ENCODE data around the gene FST. TPM values are rescaled to one million over a fixed set of nuclear protein-coding genes. Genes with fewer than 3 reads are reported as not detected.

The FST gene
- total RNA-seq, 1 experiment from 2014 or later: 0.45 TPM

GRCh38 chr5:53464722-53465121 is 15.7 kb upstream of the FST start:
- no peak for DNase-seq
- no peaks in the 10 kb centered on the region for H3K4me1 Mint-ChIP-seq (ENCODE audit: low read depth, unreplicated experiment)
- intact Hi-C loops (cut with micrococcal nuclease; ENCODE audit: unreplicated experiment): no loop called here
- BruUV-seq (replicated peaks): no TSS peak
- H3K4me1 ChIP-seq: no peaks in the 10 kb centered on the region
- H3K4me3 Mint-ChIP-seq (ENCODE audit: unreplicated experiment): no peak overlapping the region
- no peak for TF ChIP-seq CTCF (IDR thresholded peaks at IDR 0.05; ENCODE audit: insufficient read depth in 1 of 2, low read depth in 1 of 2, low read length in 1 of 2, severe bottlenecking in 1 of 2, unreplicated experiment in 1 of 2)
- peaks cover 4% of the 10 kb centered on the region for H3K27me3 Mint-ChIP-seq (ENCODE audit: insufficient read depth, unreplicated experiment)
- no peaks in the 10 kb centered on the region; the same call in 1 of the 2 replicates for H3K27me3 ChIP-seq (replicated peaks; ENCODE audit: control insufficient read depth, insufficient read depth, low read length)
- no peak overlapping the region for H3K4me3 ChIP-seq (ENCODE audit: low read depth, low read length)
- ChIA-PET POLR2A (no interaction called here), CTCF (interaction anchor here (0.9 kb wide), 1 partner anchor 13 kb away, joined by 11 read pairs; no protein-coding TSS in a partner anchor)
- H3K9me3 Mint-ChIP-seq (ENCODE audit: unreplicated experiment): no peaks in the 10 kb centered on the region
- H3K27ac Mint-ChIP-seq (ENCODE audit: unreplicated experiment): no peak overlapping the region
- H3K36me3 Mint-ChIP-seq (ENCODE audit: insufficient read depth, unreplicated experiment): no peaks in the 10 kb centered on the region
- H3K9me3 ChIP-seq: 0 out of 2 replicates have a peak, but pooled peaks cover under 1% of the 10 kb centered on the region
- no peaks in the 10 kb centered on the region for H3K36me3 ChIP-seq (ENCODE audit: control insufficient read depth, insufficient read depth, low read length)

GRCh38 chr5:53469946-53470687 is 10.3 kb upstream of the FST start:
- no peak for TF ChIP-seq CTCF (IDR thresholded peaks at IDR 0.05; ENCODE audit: insufficient read depth in 1 of 2, low read depth in 1 of 2, low read length in 1 of 2, severe bottlenecking in 1 of 2, unreplicated experiment in 1 of 2)
- H3K36me3 ChIP-seq (ENCODE audit: control insufficient read depth, insufficient read depth, low read length): no peaks in the 10 kb centered on the region
- no peaks in the 10 kb centered on the region for H3K9me3 Mint-ChIP-seq (ENCODE audit: unreplicated experiment)
- no peak for DNase-seq
- BruUV-seq (replicated peaks): no TSS peak
- H3K9me3 ChIP-seq: no peaks in the 10 kb centered on the region
- H3K4me1 Mint-ChIP-seq (ENCODE audit: low read depth, unreplicated experiment): no peaks in the 10 kb centered on the region
- no peak overlapping the region for H3K4me3 ChIP-seq (ENCODE audit: low read depth, low read length)
- intact Hi-C loops (cut with micrococcal nuclease; ENCODE audit: unreplicated experiment): no loop called here
- H3K27me3 ChIP-seq (replicated peaks; ENCODE audit: control insufficient read depth, insufficient read depth, low read length): no peaks in the 10 kb centered on the region; the same call in 1 of the 2 replicates
- no peak overlapping the region for H3K4me3 Mint-ChIP-seq (ENCODE audit: unreplicated experiment)
- no peak overlapping the region for H3K27ac Mint-ChIP-seq (ENCODE audit: unreplicated experiment)
- H3K36me3 Mint-ChIP-seq (ENCODE audit: insufficient read depth, unreplicated experiment): no peaks in the 10 kb centered on the region
- ChIA-PET CTCF (no interaction called here), POLR2A (no interaction called here)
- H3K27me3 Mint-ChIP-seq (ENCODE audit: insufficient read depth, unreplicated experiment): peaks cover 14% of the 10 kb centered on the region
- H3K4me1 ChIP-seq: no peaks in the 10 kb centered on the region

GRCh38 chr5:53472279-53472678 is 8.2 kb upstream of the FST start:
- peaks cover 14% of the 10 kb centered on the region for H3K27me3 Mint-ChIP-seq (ENCODE audit: insufficient read depth, unreplicated experiment)
- no peak for TF ChIP-seq CTCF (IDR thresholded peaks at IDR 0.05; ENCODE audit: insufficient read depth in 1 of 2, low read depth in 1 of 2, low read length in 1 of 2, severe bottlenecking in 1 of 2, unreplicated experiment in 1 of 2)
- Histone ChIP-seq H3K9me3 (no peaks in the 10 kb centered on the region), H3K4me3 (ENCODE audit: low read depth, low read length) (no peak overlapping the region), H3K27me3 (replicated peaks; ENCODE audit: control insufficient read depth, insufficient read depth, low read length) (peaks cover 1% of the 10 kb centered on the region; the same call in 1 of the 2 replicates), H3K36me3 (ENCODE audit: control insufficient read depth, insufficient read depth, low read length) (no peaks in the 10 kb centered on the region), H3K4me1 (no peaks in the 10 kb centered on the region)
- H3K4me1 Mint-ChIP-seq (ENCODE audit: low read depth, unreplicated experiment): no peaks in the 10 kb centered on the region
- DNase-seq: no peak
- intact Hi-C loops (cut with micrococcal nuclease; ENCODE audit: unreplicated experiment): no loop called here
- CTCF ChIA-PET: interaction anchor here (0.5 to 0.6 kb wide), 2 partner anchors 28 to 210 kb away, joined by 3 read pairs; no protein-coding TSS in a partner anchor
- BruUV-seq (replicated peaks): no TSS peak
- no peak overlapping the region for H3K27ac Mint-ChIP-seq (ENCODE audit: unreplicated experiment)
- no peaks in the 10 kb centered on the region for H3K36me3 Mint-ChIP-seq (ENCODE audit: insufficient read depth, unreplicated experiment)
- POLR2A ChIA-PET: no interaction called here
- H3K9me3 Mint-ChIP-seq (ENCODE audit: unreplicated experiment): no peaks in the 10 kb centered on the region
- H3K4me3 Mint-ChIP-seq (ENCODE audit: unreplicated experiment): no peak overlapping the region
